ENCODE results near the gene GRIN2A.

GRIN2A gene

GRCh38 chr16:10181196-10182162, 749 bp downstream of the GRIN2A start:
- peak; percentile 7 for DNase-seq (ENCODE audit: low spot score)

- no peak for DNase-seq (ENCODE audit: low spot score)
These were observed 1.5 kb downstream of the GRIN2A start for GRCh38 chr16:10180771-10181163.

- no peak for DNase-seq (ENCODE audit: low spot score)
These were observed 2.0 kb downstream of the GRIN2A start for GRCh38 chr16:10180042-10180770.

GRCh38 chr16:10178526-10178925, 3.7 kb downstream of the GRIN2A start:
- no peak for DNase-seq (ENCODE audit: low spot score)

DNA sequence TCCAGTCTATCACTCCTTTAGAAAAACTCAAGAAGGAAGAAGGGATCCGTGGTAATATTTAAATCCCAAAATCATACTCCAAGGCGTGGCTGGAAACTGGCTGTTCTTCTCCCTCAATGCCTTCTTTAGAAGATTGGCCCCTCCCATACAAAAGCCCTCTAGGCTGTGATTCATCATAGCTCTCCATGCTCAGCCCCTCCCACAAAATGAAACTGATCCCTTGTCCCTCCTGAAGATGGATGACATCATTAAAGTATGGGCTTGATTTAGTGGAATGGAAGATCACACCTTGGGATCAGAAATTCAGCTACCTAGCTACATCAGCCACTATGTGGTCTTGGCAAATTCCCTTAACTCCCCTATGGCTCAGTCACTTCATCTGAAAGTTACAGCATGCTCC, 4.1 kb downstream of the GRIN2A start:
- no peak for DNase-seq (ENCODE audit: low spot score)

- DNase-seq (ENCODE audit: low spot score) = no peak
These were observed 9.2 kb downstream of the GRIN2A start for GRCh38 chr16:10172848-10173655.

DNA sequence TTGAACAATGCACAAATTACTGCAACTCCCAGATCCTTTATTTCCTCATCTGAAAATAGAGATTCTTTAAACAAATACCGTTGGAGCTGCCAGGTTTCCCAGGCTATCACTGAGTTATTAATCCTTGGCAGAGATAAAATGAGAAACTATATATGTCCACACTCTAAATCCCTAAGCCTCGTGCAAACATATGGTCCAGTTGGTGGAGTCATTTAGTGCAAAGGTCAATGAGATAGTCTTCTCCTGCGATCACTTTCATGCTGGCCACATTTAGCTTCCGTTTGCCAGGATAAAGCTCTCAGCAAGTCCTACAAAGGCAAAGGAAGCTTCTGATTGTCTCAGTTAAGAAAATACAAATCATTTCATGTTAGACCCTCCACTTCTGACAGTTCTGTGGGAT, 11.0 kb downstream of the GRIN2A start:
- no peak for DNase-seq (ENCODE audit: low spot score)

GRCh38 chr16:10169904-10170410, 12.3 kb downstream of the GRIN2A start:
- no peak for DNase-seq (ENCODE audit: low spot score)

GRCh38 chr16:10169031-10169430, 13.2 kb downstream of the GRIN2A start:
- no peak for DNase-seq (ENCODE audit: low spot score)

- DNase-seq (ENCODE audit: low spot score) = no peak
These were observed 14.0 kb downstream of the GRIN2A start for GRCh38 chr16:10168258-10168657.

- no peak for DNase-seq (ENCODE audit: low spot score)
These were observed 16.6 kb downstream of the GRIN2A start for GRCh38 chr16:10165643-10166042.

DNA sequence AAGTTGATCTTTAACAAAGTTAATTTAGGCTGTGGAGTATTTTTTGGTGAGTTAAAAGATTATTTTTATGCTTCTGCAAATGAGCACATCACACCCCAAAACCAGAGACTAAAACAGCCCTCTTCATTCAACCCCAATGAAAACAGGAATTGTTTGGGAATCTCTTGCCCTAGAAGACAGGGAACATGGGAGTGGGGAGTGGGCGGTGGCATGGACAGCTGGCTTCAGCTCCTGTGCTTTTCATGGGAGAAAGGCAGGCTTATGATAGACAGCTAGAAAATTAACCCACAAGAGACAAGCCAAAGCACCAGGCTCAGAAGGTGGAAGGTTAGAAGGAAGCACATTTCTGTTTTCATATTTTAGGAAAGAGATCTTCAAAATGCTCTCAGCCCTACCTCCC, 19.2 kb downstream of the GRIN2A start:
- DNase-seq (ENCODE audit: low spot score) = no peak

- DNase-seq (ENCODE audit: low spot score) = no peak
These were observed 26.1 kb downstream of the GRIN2A start for GRCh38 chr16:10156099-10156498.

DNA sequence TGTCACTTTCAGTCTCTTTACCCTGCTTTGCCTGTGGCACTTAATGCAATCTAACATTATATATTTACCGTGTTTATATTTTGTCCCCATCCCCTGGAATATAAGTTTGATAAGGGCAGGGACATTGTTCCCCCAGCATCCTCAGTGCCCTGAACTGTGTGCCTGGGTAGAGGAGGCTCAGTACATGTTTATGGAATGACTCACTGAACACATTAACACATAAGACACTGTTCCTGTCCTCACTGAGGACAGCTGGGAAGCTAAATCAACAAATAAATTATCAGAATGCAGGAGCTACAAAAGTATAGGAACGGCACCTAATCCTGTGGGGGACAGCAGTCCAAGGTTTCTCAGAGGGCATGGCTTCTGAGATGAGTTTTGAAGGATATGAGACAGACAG, 27.8 kb downstream of the GRIN2A start:
- DNase-seq (ENCODE audit: low spot score) = no peak

GRCh38 chr16:10153985-10154384, 28.2 kb downstream of the GRIN2A start:
- no peak for DNase-seq (ENCODE audit: low spot score)

DNA sequence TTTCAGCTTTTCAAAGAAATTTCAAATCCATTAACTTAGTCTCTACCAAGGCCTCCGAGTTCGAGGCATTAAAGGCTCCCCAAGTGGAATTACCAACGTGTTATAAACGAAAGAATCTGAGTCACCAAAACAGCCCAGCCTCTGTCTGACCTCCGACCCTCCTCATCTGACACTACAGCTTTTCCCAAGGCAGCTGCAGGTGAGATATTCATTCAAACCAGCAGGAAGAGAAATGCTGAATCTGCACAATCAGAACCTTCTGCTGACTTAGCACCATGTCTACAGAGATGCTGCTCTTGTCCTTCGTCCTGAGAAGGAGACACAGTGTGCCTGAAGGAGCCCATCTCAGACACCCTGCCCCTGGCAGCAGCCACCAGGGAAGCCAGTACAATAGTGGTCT, 30.5 kb downstream of the GRIN2A start:
- DNase-seq (ENCODE audit: low spot score) = no peak

GRCh38 chr16:10150906-10151305, 31.3 kb downstream of the GRIN2A start:
- DNase-seq (ENCODE audit: low spot score) = no peak

DNA sequence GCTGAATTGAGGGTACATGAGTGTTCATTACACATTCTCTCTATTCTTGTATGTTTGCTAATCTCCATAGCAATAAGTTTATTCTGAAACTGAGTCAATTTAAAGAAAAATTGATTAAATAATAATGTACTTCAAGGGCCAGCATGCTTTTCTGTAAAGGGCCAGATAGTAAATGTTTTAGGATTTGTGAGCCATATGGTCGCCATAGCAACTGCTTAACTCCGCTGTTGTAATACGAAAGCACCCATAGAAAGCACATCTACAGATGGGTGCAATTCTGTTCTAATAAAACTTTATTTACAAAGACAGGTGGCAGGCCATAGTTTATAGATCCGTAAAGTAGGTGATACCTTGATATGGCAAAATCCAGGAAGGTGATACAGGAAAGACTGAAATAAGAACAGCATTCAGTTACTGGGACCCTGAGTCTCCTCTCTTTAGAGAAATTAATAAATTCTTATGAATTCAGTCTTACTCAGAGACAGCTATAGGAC, 36.6 kb downstream of the GRIN2A start:
- DNase-seq (ENCODE audit: low spot score) = no peak

- DNase-seq (ENCODE audit: low spot score) = no peak
These were observed 40.6 kb downstream of the GRIN2A start for GRCh38 chr16:10141671-10142070.

DNA sequence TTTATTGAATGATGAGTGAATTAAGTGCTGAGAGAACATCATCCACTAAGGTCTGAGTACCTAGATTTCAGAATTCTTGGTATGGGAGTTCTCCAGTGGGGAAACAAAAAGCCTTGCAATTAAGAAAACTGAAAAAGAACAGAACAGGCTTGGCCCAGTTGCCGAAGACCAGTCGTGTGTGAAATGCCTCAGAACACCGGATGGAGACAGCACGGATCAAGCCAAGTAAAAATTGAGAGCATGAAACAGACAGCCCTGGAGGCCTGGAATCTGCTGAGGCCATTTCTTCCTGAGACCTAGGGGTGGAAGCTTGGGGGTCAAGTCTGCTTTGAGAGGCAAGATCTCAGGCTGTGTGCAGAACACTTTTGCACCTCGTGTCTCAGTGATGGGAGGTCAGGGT, 43.3 kb downstream of the GRIN2A start:
- DNase-seq (ENCODE audit: low spot score) = no peak

DNA sequence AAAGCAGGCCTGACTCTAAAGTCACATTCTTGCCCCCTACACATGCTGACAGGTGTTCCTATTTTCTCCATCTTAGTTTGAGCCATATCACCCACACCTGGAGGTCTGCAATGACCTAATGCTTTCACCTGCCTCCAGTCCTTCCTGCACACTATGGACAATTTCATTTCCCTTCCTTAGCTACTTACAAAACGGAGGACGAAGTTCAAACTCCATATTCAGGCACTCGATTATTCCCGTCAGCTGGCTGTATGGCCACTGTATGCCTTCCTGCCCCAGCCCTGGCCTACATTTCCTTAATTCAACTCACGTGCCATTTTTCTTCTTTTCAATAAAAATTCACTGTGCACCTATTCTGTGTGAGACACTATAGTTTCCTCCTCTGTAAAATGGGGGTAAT, 44.9 kb downstream of the GRIN2A start:
- DNase-seq (ENCODE audit: low spot score) = no peak

DNA sequence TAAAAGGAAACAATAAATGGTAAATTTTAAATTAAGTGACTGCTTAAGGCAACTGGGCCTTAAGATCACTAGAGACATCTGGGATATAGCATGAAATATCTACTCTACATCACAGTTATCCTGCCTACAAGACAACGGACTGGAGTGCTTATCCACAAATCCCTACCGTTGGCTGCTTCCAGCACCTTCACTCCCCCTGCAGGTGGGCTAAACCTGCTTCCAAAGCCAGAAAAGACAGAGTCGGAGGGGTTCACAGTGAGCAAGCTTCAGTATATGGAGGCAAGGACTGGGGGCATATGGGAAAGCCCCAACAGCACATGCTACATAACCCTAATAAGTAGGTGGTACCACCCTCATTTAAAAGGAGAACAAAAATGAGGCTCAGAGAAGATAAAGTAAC, 45.3 kb downstream of the GRIN2A start:
- no peak for DNase-seq (ENCODE audit: low spot score)

Data from CD4-positive, alpha-beta T cell treated with Interleukin-15 for 4 hours (primary cell).